ENCODE results near the gene IBA57. TPM values are rescaled to one million over a fixed set of nuclear protein-coding genes. Genes with fewer than 3 reads are reported as not detected.

Gene IBA57
- total RNA-seq, result 10.8 and 14.5 TPM in 2 replicates

GRCh38 chr1:228165372-228166169 is at the start of gene IBA57:
TSS of gene IBA57 (plus strand) at chr1:228165804. CDS start at chr1:228165817, 13 bp downstream.
- ChIA-PET CTCF (interaction anchor here (0.5 to 2.7 kb wide), 11 partner anchors 23 to 349 kb away, joined by 3 to 27 read pairs (median 4); partner anchors contain the start of genes GUK1 and WNT3A), POLR2A (interaction anchor here (0.6 to 6.0 kb wide), 29 partner anchors 9 to 1944 kb away, joined by 3 to 134 read pairs (median 6); partner anchors contain the start of genes ARF1, GUK1, JMJD4 and MRPL55)
- ATAC-seq (ENCODE audit: low read depth), result peak; percentile 85
- DNase-seq, result peak; percentile 100
- no peaks in the 10 kb centered on the region for H3K9me3 Mint-ChIP-seq
- peaks cover 7% of the 10 kb centered on the region for H3K36me3 Mint-ChIP-seq (ENCODE audit: low read depth)
- TF ChIP-seq, protein P1, sequence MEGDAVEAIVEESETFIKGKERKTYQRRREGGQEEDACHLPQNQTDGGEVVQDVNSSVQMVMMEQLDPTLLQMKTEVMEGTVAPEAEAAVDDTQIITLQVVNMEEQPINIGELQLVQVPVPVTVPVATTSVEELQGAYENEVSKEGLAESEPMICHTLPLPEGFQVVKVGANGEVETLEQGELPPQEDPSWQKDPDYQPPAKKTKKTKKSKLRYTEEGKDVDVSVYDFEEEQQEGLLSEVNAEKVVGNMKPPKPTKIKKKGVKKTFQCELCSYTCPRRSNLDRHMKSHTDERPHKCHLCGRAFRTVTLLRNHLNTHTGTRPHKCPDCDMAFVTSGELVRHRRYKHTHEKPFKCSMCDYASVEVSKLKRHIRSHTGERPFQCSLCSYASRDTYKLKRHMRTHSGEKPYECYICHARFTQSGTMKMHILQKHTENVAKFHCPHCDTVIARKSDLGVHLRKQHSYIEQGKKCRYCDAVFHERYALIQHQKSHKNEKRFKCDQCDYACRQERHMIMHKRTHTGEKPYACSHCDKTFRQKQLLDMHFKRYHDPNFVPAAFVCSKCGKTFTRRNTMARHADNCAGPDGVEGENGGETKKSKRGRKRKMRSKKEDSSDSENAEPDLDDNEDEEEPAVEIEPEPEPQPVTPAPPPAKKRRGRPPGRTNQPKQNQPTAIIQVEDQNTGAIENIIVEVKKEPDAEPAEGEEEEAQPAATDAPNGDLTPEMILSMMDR (IDR thresholded peaks at IDR 0.05), result no peak
- H3K27ac Mint-ChIP-seq, result peak within 1 kb of the TSS; percentile 94
- H3K4me1 Mint-ChIP-seq, result peaks cover 29% of the 10 kb centered on the region
- intact Hi-C loops (cut with micrococcal nuclease), result loop anchor here (1.0 to 5.0 kb wide), 16 partner anchors 9 to 1758 kb away; partner anchors contain the start of genes ARF1, C1orf35, COQ8A and GUK1
- no peaks in the 10 kb centered on the region for H3K27me3 Mint-ChIP-seq
- peak within 1 kb of the TSS; percentile 90 for H3K4me3 Mint-ChIP-seq

GRCh38 chr1:228117335-228117734 is 48.3 kb upstream of the IBA57 start:
- no peaks in the 10 kb centered on the region for H3K36me3 Mint-ChIP-seq (ENCODE audit: low read depth)
- intact Hi-C loops (cut with micrococcal nuclease), result no loop called here
- DNase-seq (no peak), ATAC-seq (ENCODE audit: low read depth) (no peak)
- H3K27me3 Mint-ChIP-seq, result no peaks in the 10 kb centered on the region
- ChIA-PET CTCF (no interaction called here), POLR2A (no interaction called here)
- TF ChIP-seq, protein P1 (IDR thresholded peaks at IDR 0.05), result no peak
- no peaks in the 10 kb centered on the region for H3K9me3 Mint-ChIP-seq
- no peak overlapping the region for H3K4me3 Mint-ChIP-seq
- H3K27ac Mint-ChIP-seq, result no peak overlapping the region
- peaks cover 9% of the 10 kb centered on the region for H3K4me1 Mint-ChIP-seq

- TF ChIP-seq, protein P1 (IDR thresholded peaks at IDR 0.05), result no peak
- no peak overlapping the region for H3K27ac Mint-ChIP-seq
- no peaks in the 10 kb centered on the region for H3K9me3 Mint-ChIP-seq
- intact Hi-C loops (cut with micrococcal nuclease), result no loop called here
- H3K4me3 Mint-ChIP-seq, result no peak overlapping the region
- no peaks in the 10 kb centered on the region for H3K36me3 Mint-ChIP-seq (ENCODE audit: low read depth)
- POLR2A ChIA-PET, result no interaction called here
- DNase-seq (no peak), ATAC-seq (ENCODE audit: low read depth) (no peak)
- no peaks in the 10 kb centered on the region for H3K27me3 Mint-ChIP-seq
- CTCF ChIA-PET, result no interaction called here
- peaks cover 9% of the 10 kb centered on the region for H3K4me1 Mint-ChIP-seq
Measured at GRCh38 chr1:228118040-228118439, 47.6 kb upstream of the IBA57 start.

DNA sequence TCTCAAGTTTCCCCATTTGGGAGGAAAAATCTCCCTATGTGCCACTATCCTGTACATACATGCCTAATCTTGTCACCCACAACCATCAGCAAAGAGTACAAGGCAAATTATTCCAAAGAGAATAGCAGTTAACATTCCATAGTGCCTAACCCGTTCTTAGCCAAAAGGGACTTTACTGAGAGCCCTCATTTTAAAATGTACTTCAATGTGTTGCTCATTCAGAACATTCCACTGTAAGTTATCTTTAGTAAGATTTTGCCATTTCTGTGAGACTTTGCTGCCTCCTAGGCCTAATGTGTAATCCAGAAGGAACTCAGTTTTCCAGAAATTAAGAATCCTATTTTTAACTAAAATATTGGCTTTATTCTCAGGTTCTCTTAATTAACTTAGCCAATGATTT is 45.3 kb upstream of the IBA57 start:
- TF ChIP-seq, protein P1 (IDR thresholded peaks at IDR 0.05), result no peak
- ChIA-PET POLR2A (interaction anchor here (1.6 kb wide), 1 partner anchor 11 kb away, joined by 9 read pairs; the partner anchor contains the start of gene MRPL55), CTCF (no interaction called here)
- Mint-ChIP-seq H3K9me3 (no peaks in the 10 kb centered on the region), H3K4me1 (peaks cover 9% of the 10 kb centered on the region), H3K27ac (no peak overlapping the region), H3K36me3 (ENCODE audit: low read depth) (no peaks in the 10 kb centered on the region), H3K4me3 (no peak overlapping the region), H3K27me3 (no peaks in the 10 kb centered on the region)
- intact Hi-C loops (cut with micrococcal nuclease), result no loop called here
- DNase-seq (no peak), ATAC-seq (ENCODE audit: low read depth) (no peak)

DNA sequence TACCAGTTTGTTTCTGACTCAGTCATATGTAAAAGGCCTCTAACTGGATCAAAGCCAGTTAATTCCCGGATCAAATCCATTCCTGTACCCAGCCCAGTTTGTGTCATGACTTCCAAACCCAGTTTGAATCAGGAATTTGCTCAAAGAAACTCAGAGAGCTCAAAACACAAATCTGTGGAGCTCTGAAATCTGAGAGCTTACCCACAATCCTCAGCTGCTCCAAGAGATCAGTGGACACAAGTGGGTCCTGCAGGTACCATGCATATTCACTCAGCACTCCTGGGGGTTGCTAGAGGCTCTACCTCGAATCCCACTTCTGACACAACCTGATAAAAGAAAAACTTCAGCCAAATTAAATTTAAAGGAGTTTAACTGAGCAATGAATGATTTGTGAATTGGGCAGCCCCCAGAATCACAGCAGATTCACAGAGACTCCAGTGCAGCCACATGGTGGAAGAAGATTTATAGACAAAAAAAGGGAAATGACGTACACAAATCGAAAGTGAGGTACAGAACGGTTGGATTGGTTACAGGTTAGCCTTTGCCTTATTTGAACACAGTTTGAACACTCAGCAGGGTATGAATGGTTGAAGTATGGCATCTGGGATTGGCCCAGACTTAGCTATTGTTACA is 44.6 kb upstream of the IBA57 start:
- ATAC-seq (ENCODE audit: low read depth) (peak; percentile 57), DNase-seq (no peak)
- H3K27ac Mint-ChIP-seq, result no peak overlapping the region

More for the DNA sequence above, 44.6 kb upstream of the IBA57 start:
- TF ChIP-seq, protein P1 (IDR thresholded peaks at IDR 0.05), result no peak
- Mint-ChIP-seq H3K27me3 (no peaks in the 10 kb centered on the region), H3K9me3 (no peaks in the 10 kb centered on the region), H3K36me3 (ENCODE audit: low read depth) (no peaks in the 10 kb centered on the region), H3K4me3 (peak overlapping the region; percentile 38), H3K4me1 (peaks cover 9% of the 10 kb centered on the region)
- POLR2A ChIA-PET, result interaction anchor here (1.6 kb wide), 1 partner anchor 11 kb away, joined by 9 read pairs; the partner anchor contains the start of gene MRPL55
- CTCF ChIA-PET, result interaction anchor here (1.6 to 1.8 kb wide), 2 partner anchors 10 to 122 kb away, joined by 4 to 10 read pairs; no protein-coding TSS in a partner anchor
- intact Hi-C loops (cut with micrococcal nuclease), result no loop called here

Measured in activated B cell treated with CpG ODN at 0.5 μM for 24 hours (primary cell).